AG20443 (cell line): Measurements from ENCODE around the gene GAB2.
A peak's percentile ranks its signal among the peaks of the same experiment; 100 is the strongest.
"Not testable (repeated sequence)": the region's sequence is repeated elsewhere in the genome, so short reads cannot be mapped to it uniquely, and the experiment has no call there.

ENCODE experiments used
- DNase-seq: peaks from one replicate; pipeline ENCODE4 v3.0.0; 2012; ENCODE audit warnings: low spot score, mixed read lengths

Gene GAB2

DNA sequence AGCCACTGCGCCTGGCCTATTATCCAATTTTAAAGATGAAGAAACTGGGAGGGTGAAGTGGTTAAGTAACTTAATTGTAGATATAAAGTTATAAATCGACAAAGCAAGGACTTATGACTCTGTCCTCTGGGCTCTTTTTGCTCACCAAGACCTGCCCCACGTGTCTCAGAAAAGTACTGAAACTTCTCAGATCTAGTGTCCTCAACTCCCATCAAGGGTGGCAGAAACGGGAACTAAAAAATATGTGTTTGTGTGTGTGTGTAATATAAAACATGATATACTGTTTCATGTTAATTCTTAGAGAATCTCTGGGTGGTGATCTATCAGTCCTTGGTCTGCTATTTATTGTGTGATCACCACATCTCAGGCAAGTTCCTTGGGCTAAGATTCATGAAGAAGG is 104.9 kb downstream of the GAB2 start:
- DNase-seq = no peak

DNA sequence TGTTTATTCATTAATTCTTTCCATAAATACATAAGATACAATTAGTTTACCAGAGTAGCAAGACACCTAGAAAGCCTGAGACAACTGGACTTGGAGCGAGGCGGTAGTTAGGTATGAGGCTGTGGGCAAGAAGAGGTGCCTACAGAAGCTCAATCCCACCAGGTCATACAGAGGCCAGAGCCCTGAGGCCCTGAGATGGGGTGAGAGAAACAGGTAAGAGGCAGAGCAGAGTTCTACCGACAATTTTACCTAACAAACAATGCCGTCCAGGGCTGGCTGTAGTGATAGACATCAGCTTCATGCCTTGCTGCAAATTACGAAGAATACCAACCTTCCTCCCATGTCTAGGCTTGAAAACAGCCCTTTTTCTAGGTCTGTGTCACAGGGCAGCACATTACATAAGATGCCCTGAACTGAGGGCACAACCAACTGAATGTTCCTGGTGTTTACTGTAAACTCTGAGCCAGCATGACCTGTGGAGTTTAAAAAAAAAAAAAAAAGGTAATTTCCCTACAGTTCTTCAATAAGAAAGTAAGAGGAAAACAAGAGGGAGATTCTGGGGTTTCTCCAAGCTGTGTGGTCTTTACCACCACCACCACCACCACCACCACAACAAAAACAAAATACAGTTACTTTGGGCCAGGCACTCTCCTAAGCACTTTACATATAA is 105.8 kb downstream of the GAB2 start:
- DNase-seq = no peak

DNA sequence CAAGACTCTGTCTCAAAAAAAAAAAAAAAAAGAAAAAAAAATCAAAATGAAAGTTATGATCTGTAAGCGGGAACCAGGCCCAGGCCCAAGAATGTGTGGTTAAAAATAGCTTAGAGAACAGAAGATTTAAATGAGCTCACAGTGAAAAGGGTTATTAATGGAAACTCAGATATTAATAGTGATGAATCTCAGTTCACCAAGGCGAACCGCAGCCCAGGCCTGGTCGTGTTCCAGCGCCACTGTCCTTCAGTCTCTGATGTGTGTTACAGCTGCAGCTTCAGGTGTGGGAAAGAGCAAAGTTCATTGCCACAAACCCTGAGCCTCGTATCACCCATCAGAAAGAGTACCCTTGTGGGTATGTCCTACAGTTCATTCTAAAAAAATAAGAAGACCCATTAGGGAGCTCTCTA is 107.1 kb downstream of the GAB2 start:
- DNase-seq = peak; percentile 65

DNA sequence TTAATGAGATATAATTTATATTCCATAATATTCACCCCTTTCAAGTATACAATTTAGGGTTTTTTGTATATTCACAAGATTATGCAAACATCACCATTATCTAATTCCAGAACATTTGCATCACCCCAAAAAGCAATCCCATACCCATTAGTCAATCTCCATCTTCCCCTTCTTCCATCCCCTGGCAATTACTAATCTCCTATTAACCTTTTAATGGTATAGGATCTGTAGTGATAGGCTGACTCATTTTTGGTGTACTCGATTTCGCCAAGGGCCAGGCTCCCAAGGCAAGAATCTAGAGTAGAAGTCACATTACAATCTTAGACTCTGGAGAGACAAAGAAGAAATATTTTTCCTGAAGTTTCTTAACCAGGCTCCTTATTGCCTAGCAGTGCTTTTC is 113.4 kb downstream of the GAB2 start:
- DNase-seq = no peak

DNA sequence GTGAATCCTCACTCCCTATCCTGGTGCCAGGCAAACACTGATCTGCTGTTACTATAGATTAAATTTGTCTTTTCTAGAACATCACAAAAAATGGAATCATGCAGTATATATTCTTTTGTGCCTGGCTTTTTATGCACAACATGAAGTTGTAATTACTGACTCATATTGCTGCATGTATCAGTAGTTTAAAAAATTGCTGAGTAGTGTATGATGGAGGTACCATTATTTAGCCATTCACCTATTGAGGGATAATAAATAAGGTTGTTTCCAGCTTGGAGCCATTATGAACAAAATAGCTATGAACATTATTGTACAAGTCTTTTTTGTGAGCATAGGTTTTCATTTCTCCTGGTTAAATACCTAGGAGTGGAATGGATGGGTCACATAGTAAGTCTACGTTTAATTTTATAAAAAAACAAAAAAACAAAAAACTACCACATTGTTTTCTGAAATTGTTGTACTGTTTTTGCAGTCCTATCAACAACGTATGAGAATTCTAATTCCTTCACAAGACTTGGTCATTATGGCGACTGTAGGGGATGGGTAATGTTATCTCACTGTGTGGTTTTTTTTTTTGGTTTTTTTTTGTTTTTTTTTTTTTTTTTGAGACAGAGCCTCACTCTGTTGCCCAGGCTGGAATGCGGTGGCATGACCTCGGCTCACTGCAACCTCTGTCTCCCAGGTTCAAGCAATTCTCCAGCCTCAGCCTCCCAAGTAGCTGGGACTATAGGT is 117.3 kb downstream of the GAB2 start:
- no peak for DNase-seq

DNA sequence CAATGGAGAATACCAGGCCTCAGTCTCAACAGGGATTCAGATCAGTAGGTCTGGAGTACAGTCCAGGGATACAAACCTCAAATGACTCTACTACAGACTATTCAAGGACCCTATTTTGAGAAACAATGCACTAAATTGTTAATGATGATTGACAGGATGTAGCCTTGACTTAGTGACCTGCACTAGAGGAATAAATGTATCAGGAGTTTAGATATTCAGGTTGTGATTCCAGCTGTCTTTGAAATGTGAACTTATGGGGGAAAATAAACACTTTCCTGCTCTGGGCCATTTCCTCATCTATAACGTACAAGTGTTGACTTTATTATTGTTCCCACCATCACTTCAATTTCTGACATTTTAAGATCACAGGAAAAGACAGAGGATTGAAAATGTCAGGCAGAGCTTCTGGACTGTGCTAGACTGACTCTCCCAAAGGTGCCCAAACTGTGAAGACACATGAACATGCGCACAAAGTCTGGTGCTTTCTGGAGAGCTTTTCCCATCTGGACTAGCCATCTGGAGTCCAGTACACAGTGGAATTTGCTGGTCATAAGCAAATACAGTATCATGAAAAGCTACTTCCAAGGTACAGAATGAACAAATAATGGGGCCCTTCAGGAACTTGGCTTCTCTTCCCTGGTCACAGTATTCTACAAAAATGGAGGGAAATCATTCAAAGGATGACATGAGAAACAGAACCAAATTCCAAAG is 118.5 kb downstream of the GAB2 start:
- no peak for DNase-seq

DNA sequence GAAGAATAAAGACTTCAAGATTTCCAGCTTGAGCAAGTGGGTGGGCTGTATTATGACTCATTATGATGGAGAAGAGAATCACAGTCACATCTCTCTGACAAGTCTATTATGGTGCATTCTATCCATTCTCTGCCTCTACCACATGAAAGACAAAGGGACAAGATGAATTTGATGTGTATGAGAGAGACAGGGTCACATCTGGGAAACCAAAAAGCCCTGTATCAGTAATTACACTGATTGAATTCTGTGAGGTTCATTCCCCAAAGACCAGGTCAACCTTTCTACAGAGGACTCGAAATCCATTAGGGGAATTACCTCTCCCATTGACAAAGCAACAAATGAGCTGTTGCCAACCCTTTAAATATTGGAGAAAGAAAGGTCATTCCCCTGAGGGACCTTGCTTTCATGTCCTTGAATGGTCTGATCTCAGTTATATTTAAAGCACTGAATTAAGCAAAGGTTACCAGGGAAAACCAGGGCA is 119.3 kb downstream of the GAB2 start:
- no peak for DNase-seq

DNA sequence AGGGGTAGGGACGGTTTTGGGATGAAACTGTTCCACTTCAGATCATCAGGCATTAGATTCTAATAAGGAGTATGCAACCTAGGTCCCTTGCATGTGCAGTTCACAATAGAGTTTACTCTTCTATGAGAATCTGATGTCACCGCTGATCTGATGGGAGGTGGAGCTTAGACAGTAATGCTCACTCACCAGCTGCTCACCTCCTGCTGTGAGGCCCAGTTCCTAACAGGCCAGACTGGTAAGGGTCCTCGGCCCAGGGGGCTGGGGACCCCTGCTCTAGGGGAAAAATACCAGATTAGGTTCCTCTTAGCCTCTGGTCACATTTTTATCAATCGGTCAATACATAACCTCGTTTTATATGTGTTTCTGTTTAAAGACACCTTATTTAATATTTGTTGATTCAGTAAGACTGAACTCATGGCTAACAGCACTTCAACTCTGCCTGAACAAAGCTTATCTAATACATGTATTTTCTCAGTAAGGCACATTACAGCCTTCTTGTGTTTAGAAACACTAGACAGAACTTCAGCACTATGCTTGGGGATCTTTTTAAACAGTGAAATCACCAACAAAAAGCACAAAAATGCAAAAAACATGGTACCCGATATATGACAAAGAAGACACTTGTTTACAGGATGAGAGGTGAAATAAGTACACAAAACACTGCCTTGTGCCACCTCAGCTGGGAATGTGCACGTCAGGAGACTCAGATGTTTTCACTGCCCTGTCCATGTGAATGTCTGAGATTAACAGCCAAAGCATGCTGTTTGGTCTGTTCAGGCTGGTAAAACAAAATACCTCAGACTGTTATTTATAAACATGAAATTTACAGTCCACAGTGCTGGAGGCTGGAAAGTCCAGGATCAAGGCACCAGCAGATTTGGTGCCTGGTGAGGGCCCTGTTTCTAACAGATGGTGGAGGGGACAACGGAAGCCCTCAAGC is 121.4 kb downstream of the GAB2 start:
- DNase-seq = no peak

DNA sequence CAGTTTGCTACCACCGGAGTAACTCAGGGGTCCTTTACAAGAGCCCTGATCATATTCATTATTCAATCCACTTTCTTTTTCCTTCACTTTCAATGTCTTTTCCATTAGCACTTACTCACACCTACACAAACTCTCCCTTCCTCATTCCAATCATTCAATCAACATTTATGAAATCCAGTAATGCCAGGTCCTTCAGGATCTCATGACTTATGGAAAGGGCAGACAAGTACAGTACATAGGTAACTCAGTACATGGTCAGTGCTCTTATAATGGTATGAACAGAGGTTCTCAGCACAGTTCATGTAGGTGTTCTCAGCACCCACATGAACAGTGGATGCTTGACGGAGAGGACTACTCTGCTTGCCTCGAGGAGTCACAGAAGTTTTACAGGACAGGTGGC is 122.3 kb downstream of the GAB2 start:
- no peak for DNase-seq

DNA sequence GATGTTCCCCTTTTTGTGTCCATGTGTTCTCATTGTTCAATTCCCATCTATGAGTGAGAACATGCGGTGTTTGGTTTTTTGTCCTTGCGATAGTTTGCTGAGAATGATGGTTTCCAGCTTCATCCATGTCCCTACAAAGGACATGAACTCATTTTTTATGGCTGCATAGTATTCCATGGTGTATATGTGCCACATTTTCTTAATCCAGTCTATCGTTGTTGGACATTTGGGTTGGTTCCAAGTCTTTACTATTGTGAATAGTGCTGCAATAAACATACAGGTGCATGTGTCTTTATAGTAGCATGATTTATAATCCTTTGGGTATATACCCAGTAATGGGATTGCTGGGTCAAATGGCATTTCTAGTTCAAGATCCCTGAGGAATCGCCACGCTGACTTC is 123.5 kb downstream of the GAB2 start:
- DNase-seq = not testable (repeated sequence)

DNA sequence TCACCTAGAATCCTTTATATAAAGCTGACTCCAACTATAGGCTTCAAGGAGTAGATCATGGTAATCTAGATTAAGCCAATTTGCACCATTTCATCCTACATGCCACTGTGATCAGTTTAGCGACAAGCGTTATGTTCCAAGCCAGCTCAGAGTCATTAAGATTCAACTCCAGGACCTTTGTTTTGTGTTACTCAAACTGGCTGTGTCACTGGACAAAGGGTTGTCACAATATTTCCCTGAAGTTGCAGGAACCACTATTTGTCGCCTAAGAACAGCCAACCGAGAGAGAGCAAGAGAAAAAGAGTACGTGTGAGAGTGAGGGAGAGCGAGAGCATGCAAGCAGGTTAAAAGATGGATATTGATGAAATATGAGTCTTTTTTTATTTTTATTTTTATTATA is 124.1 kb downstream of the GAB2 start:
- no peak for DNase-seq

DNA sequence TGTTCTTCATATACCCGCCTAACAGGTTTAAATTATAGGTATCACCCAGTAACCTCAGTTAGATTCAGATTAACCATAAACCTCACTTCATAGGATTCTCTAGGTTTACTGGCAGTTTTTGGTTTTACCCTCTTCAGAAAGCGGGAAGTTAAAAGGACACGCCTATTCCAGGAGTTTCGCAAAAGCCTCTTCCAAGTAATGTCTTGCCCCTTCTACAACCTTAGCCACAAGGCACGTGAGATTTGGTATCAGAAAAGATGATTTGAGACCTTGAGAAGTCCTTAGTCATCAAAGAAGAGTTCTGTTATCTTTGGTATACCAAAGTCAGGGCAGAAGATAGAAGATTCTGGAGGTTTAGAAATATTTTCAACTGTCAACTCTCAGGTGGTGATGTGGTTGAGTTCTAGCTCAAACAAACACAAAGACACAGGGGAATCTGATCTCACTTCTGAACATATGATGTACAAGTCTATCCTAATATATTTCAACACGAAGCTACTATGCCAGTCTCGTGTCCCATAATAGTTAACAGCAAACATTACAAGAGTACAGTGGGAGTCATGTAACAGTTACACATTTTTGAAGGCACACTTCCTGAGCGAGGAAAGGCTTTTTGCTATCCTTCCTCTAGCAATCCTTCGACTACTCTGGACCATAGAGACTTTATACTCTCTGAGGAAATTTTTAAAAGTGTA is 125.4 kb downstream of the GAB2 start:
- no peak for DNase-seq

DNA sequence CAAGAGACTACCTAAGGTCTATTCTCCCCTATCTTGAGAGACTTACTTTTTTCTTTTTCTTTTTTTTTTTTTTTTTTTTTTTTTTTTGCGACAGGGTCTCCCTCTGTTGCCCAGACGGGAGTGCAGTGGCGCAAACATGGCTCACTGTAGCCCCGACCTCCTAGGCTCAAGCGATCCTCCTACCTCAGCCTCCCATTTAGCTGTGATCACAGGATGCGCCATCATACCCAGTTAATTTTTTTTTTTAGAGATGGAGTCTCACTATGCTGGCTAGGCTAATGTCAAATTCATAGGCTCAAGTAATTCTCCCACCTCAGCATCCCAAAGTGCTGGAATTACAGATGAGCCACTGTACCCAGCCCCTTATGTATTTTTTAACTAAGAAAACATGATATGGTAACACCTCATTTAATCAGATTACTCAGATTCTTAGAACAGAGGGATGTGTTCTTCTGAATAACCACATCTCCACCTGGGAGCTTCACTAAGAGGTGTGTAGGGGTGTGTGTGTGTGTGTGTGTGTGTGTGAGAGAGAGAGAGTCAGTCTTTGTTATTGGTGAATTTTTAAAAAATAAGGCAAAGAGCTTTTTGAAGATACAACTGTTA is 126.0 kb downstream of the GAB2 start:
- DNase-seq = no peak

DNA sequence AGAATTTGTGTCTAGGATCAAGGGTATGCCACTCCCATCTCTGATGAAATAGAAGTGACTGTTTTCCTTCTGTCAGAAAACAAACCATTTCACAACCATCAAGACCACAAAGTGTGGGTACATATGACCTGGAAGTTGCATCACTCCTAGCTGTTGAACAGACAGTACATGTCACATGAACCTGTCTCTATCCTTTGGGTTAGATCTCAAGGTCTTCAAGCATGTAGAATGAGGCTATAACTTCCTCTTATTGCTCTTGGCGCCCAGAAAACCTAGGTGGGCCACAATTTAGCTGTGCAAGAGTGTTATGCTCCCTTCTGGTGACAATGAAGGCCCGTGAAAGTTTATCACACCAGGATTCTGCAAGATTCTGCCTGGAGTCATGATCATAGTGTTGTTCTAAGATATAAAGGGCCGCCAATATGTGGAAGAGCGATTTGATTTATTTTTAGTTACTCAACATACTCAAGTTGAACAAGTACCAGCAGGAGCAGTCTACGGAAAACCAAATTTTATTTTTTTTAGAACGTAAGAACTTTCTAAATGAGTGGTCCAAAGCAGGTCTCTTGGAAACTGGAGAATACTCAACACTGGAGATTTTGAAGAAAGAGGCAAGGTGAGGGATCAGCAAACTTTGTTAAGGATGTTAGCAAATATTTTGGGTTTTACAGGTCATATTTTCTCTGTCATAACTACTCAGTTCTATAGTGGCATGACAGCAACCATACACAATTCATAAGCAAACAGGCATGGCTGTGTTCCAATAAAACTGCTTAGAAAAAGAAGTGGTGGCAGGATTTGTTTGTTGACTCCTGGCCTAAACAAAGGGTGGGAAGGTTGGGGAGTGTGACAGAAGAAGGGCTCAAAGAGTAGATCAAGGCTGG is 127.1 kb downstream of the GAB2 start:
- peak; percentile 48 for DNase-seq

DNA sequence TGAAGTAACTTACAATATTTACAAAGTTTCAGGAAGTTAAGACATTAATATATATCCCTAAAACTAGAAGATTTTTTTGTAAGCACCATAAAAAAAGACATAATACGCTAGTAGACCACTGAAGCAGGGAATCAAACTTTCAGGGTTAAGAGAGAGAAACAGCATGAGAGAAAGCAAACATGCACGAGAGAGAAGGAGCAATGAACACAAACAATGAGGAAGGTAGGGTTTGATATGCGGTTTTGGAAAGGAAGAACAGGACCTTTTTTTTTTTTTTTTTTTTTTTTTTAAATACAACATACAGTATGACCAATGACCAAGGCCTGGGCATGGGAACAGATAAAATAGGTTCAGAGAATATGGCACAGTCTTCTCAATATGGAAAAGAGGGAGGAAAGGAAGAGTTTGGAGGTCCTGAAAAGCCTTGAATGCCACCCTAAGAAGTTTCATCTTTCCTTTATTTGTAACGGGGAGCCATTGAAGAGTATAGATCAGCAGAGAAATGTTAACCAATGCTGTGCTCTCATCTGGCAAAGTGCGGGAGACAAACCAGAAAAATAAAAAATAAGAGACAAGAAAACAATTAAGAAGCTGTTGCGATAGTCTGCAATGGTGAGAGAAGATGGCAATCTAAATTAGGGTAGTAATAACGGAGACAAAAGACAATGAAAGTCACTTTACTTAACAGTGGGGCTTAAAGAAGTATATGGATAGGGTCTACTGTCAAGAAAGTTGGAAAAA is 127.9 kb downstream of the GAB2 start:
- DNase-seq = no peak

DNA sequence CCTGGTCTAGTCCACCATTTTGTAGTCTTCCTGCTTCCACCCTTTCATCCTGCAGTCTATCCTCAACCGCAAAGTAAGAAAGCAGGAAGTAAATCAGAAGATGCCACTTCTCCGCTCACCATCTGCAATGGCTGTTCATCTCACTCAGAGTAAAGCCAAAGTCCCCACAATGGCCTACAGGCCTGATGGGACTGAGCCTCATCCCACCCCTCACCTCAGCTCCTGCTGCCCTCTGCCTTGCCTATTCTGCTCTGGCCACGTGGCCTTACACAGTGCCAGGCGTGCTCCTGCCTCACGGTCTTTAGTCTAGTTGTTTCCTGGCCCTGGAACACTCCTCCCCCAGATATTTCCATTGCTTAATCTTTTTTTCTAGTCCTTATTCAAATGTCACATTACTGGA is 133.4 kb downstream of the GAB2 start:
- DNase-seq = no peak

DNA sequence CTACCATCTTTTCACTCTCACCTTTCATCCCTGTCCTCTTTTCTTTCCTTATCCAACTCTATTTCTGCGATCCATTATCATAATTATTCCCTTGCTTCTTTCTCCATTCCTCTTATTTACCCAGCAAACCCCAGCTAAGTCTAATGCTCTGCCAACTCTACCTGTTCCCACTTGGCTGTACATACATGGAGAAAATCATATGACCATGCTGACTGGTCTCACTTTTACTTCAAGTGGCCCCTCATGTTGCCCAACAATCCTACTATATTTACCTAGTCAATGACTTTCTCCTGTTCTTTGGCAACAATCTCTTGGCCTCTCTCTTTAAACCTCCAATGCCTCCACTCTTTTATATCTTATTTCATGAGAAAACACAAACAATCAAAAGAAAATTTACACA is 134.8 kb downstream of the GAB2 start:
- no peak for DNase-seq

DNA sequence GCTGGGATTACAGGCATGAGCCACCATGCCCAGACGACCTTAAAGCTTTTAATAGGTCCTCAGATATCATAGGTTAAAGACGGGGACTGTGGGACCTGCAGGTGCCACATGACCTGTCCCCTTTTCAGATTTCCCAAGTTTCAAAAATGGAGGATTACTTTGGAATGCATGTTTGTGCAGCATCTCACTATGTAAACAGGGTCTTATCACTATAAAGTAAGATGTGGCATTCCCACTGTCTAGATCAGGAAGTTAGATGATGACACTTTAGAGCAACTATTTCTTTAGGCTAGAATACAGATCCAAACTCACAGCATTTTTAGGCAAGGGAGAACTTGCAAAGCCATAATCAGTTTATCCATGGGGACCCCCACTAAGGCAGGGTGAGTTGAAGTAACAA is 136.1 kb downstream of the GAB2 start:
- no peak for DNase-seq

DNA sequence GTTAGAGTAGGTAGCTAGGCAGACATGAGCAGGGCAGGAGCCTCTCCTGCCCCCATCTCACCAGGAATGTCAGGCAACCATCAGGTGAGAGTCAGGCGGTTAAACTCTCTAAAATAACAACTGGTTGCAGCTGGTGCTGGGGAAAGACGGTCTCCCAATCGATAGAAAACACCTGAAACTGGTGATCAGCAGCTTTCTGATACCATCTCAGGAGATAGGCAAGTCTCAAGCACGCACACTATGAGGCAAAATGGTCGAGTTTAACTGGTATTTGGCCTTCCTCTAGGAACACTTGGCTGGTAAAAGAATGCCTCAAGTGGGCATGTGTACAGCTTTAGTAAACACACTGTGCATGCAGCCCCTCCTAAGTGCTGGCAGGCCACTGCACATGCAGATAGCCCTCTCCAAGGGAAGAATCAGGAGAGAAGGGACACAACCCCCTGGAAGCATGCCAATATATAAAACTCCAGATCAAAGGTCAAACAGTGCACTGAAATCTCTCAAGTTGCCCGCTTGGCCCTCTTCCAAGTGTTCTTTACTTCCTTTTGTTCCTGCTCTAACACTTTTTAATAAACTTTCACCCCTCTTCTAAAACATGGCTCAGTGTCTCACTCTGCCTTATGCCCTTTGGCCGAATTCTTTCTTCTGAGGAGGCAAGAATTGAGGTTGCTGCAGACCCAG is 140.2 kb downstream of the GAB2 start:
- no peak for DNase-seq
